Natural killer cell (primary cell): ENCODE data around the gene APEX1. TPM values are rescaled to one million over a fixed set of nuclear protein-coding genes. Genes with fewer than 3 reads are reported as not detected.

Experiments used
- total RNA-seq, 4 donors: library from RNA; stranded (reverse); fragments of 120-200 nt in 1 of 4; gene quantifications; one replicate each; pipeline versions ENCODE4 v1.2.3 to v1.2.4, GENCODE V29; 2013 to 2022

Gene APEX1
- total RNA-seq, 3 donors from 2014 or later (not counting 1 experiment from before 2014, with no cell fraction given): 66.0 to 77.6 (median 74.9) TPM

Other genes starting within 250 kb of the APEX1 start
- not detected for gene OR11H6, start 231.5 kb upstream of the APEX1 start, total RNA-seq
- not detected for gene OR11H7, start 226.2 kb upstream of the APEX1 start, total RNA-seq
- gene OR11H4, start 215.9 kb upstream of the APEX1 start, total RNA-seq: not detected
- 10 to 100 TPM; 18.1 to 23.5 (median 21.6) TPM for gene TTC5, start 149.3 kb upstream of the APEX1 start, total RNA-seq
- gene CCNB1IP1, start 121.9 kb upstream of the APEX1 start, total RNA-seq: 10 to 100 TPM; 20.8 to 21.5 (median 21.2) TPM
- 10 to 100 TPM; 18.2 to 28.3 (median 22.2) TPM for gene PARP2, start 111.6 kb upstream of the APEX1 start, total RNA-seq
- gene TEP1, start 41.7 kb upstream of the APEX1 start, total RNA-seq: 10 to 100 TPM; 76.3 to 83.2 (median 80.8) TPM
- under 1 TPM; 0.25 to 0.97 (median 0.31) TPM for gene KLHL33, start 19.1 kb upstream of the APEX1 start, total RNA-seq
- gene OSGEP, start 414 bp upstream of the APEX1 start, total RNA-seq: 10 to 100 TPM; 60.1 to 65.4 (median 63.3) TPM
- gene PIP4P1, start 6.2 kb downstream of the APEX1 start, total RNA-seq: 10 to 100 TPM; 61.5 to 68.2 (median 63.3) TPM
- 10 to 100 TPM; 49.5 to 76.8 (median 51.8) TPM for gene PNP, start 14.2 kb downstream of the APEX1 start, total RNA-seq
- 1 to 10 TPM in 1 of 3 donors, under 1 TPM in 1, not detected in 1; 0.96 to 1.1 TPM for gene RNASE10, start 50.3 kb downstream of the APEX1 start, total RNA-seq
- not detected for gene RNASE9, start 105.8 kb downstream of the APEX1 start, total RNA-seq
- not detected for gene RNASE11, start 132.8 kb downstream of the APEX1 start, total RNA-seq
- gene RNASE12, start 136.2 kb downstream of the APEX1 start, total RNA-seq: not detected
- not detected for gene OR6S1, start 186.5 kb downstream of the APEX1 start, total RNA-seq
- gene RNASE4, start 229.3 kb downstream of the APEX1 start, total RNA-seq: under 1 TPM in 2 of 3 donors, not detected in 1; 0.60 to 0.68 TPM
- under 1 TPM in 1 of 3 donors, not detected in 2; 0.35 TPM for gene ANG, start 233.5 kb downstream of the APEX1 start, total RNA-seq